IMR-90 (cell line): ENCODE measurements around the gene SOX3.

ENCODE experiments used
- CTCF ChIP-seq: conservative IDR thresholded peaks from 2 replicates; pipeline ENCODE4 v1.5.1; 2012; ENCODE audit warnings: mild to moderate bottlenecking, low read depth, low read length, improper control_type of control experiment
- POLR2A ChIP-seq: IDR thresholded peaks from 2 replicates; pipeline ENCODE4 v1.6.1; 2012; ENCODE audit warnings: mild to moderate bottlenecking, low read depth, low read length
- RFX5 ChIP-seq: IDR thresholded peaks from 2 replicates; pipeline ENCODE4 v1.8.0; 2012; ENCODE audit warnings: low read depth, mild to moderate bottlenecking, low read length, moderate library complexity

- TF ChIP-seq POLR2A, result no peak
- TF ChIP-seq RFX5, result no peak
- no peak for TF ChIP-seq CTCF
Measured at GRCh38 chrX:140510895-140511295, 6.0 kb upstream of the SOX3 start.
